CD4-positive, alpha-beta memory T cell (primary cell): ENCODE measurements around the gene DMRTB1. TPM values are rescaled to one million over a fixed set of nuclear protein-coding genes. Genes with fewer than 3 reads are reported as not detected.

Experiments
- CTCF ChIA-PET: fragments of 350-600 bp; sonication (Branson Sonifier 250); formaldehyde crosslinking; loops from one replicate; lab custom pipeline; 2021; ENCODE audit warnings: inconsistent platforms; ENCODE audit not compliant: partially characterized antibody; lab: Charles Lee
- POLR2A ChIA-PET: fragments of 350-600 bp; sonication (Branson Sonifier 250); formaldehyde crosslinking; loops from one replicate; lab custom pipeline; 2021; ENCODE audit not compliant: partially characterized antibody; lab: Charles Lee
- DNase-seq, 5 donors: peaks; one replicate each; pipeline versions ENCODE4 v3.0.0 to v3.0.0-alpha.2; 2020 to 2022; ENCODE audit warnings: mixed read lengths in 1 of 5
- H3K27ac ChIP-seq: one replicate; pipeline ENCODE4 v1.7.0; 2013; ENCODE audit warnings: low read depth, low read length
- H3K27me3 ChIP-seq: 2 replicates; pipeline ENCODE4 v1.7.0; 2013; ENCODE audit warnings: mild to moderate bottlenecking, low read length, moderate library complexity; ENCODE audit not compliant: insufficient read depth
- H3K36me3 ChIP-seq: 2 replicates; pipeline ENCODE4 v1.7.0; 2013; ENCODE audit warnings: mild to moderate bottlenecking, low read length, moderate library complexity; ENCODE audit not compliant: insufficient read depth
- H3K4me1 ChIP-seq: 2 replicates; pipeline ENCODE4 v1.7.0; 2013; ENCODE audit warnings: mild to moderate bottlenecking, low read length, moderate library complexity; ENCODE audit not compliant: insufficient read depth
- H3K4me3 ChIP-seq, 2 donors: one replicate each; pipeline ENCODE4 v1.7.0; 2013; ENCODE audit warnings: low read length in 2 of 2, mild to moderate bottlenecking in 1 of 2
- H3K9me3 ChIP-seq, 2 donors: one replicate each; pipeline ENCODE4 v1.7.0; 2013; ENCODE audit warnings: low read length in 2 of 2, control low read depth in 1 of 2; ENCODE audit not compliant: control insufficient read depth in 1 of 2
- H3K27ac Mint-ChIP-seq, 7 donors: one replicate each; pipeline ENCODE4 v1.8.0; 2020 to 2021; ENCODE audit warnings: mixed read lengths in 7 of 7, mild to moderate bottlenecking in 6 of 7, inconsistent platforms in 3 of 7, moderate library complexity in 3 of 7
- H3K27me3 Mint-ChIP-seq, 2 donors: one replicate each; pipeline ENCODE4 v1.8.0; 2020 to 2021; ENCODE audit warnings: mixed read lengths in 2 of 2
- H3K36me3 Mint-ChIP-seq, 2 donors: one replicate each; pipeline ENCODE4 v1.8.0; 2020 to 2021; ENCODE audit warnings: mixed read lengths in 2 of 2, inconsistent platforms in 1 of 2, mild to moderate bottlenecking in 1 of 2
- H3K4me1 Mint-ChIP-seq, 4 donors: one replicate each; pipeline ENCODE4 v1.8.0; 2020 to 2021; ENCODE audit warnings: mixed read lengths in 4 of 4, mild to moderate bottlenecking in 1 of 4
- H3K4me3 Mint-ChIP-seq, 8 donors: one replicate each; pipeline ENCODE4 v1.8.0; 2020 to 2021; ENCODE audit warnings: mixed read lengths in 8 of 8, mild to moderate bottlenecking in 7 of 8, moderate library complexity in 6 of 8, inconsistent platforms in 3 of 8
- H3K9me3 Mint-ChIP-seq, 8 donors: one replicate each; pipeline ENCODE4 v1.8.0; 2020 to 2021; ENCODE audit warnings: mixed read lengths in 8 of 8, mild to moderate bottlenecking in 5 of 8, inconsistent platforms in 3 of 8, moderate library complexity in 1 of 8
- intact Hi-C: fragments of 100-400 bp; cut with micrococcal nuclease; formaldehyde crosslinking; loops from one replicate; pipeline ENCODE4 v1.15.1; 2023
- polyA plus RNA-seq, 2 donors: library from polyadenylated mRNA; unstranded; fragments of 300-500 nt; fragmentation: Illumina TruSeq; gene quantifications; one replicate each; pipeline ENCODE4 v1.2.3, GENCODE V29; 2021
- total RNA-seq, 2 experiments: library from RNA; stranded (reverse); gene quantifications; one replicate each; pipeline ENCODE4 v1.2.3, GENCODE V29; 2021

Gene DMRTB1
- total and polyA plus RNA-seq, 4 experiments from 2014 or later, result not detected

GRCh38 chr1:53510215-53510614 is 51.0 kb downstream of the DMRTB1 start:
- H3K36me3 ChIP-seq, result no peaks in the 10 kb centered on the region
- H3K9me3 Mint-ChIP-seq, result no peaks in the 10 kb centered on the region
- no peak overlapping the region for H3K27ac ChIP-seq
- H3K9me3 ChIP-seq, result no peaks in the 10 kb centered on the region
- no peaks in the 10 kb centered on the region for H3K4me1 Mint-ChIP-seq
- H3K4me3 ChIP-seq, result no peak overlapping the region
- peaks cover 0 to 2% of the 10 kb centered on the region in 2 donors for H3K27me3 Mint-ChIP-seq
- no peak overlapping the region for H3K27ac Mint-ChIP-seq
- no peaks in the 10 kb centered on the region for H3K4me1 ChIP-seq
- intact Hi-C loops, result no loop called here
- no peak for DNase-seq
- POLR2A ChIA-PET, result no interaction called here
- H3K27me3 ChIP-seq, result no peaks in the 10 kb centered on the region
- no peak overlapping the region for H3K4me3 Mint-ChIP-seq
- H3K36me3 Mint-ChIP-seq, result no peaks in the 10 kb centered on the region
- CTCF ChIA-PET, result no interaction called here

- H3K4me3 ChIP-seq, result no peak overlapping the region
- peaks cover 0 to 2% of the 10 kb centered on the region in 2 donors for H3K27me3 Mint-ChIP-seq
- no peaks in the 10 kb centered on the region for H3K9me3 Mint-ChIP-seq
- no peak overlapping the region for H3K27ac Mint-ChIP-seq
- ChIA-PET CTCF (interaction anchor here (1.5 kb wide), 1 partner anchor 27 kb away, joined by 3 read pairs; no protein-coding TSS in a partner anchor), POLR2A (no interaction called here)
- no peaks in the 10 kb centered on the region for H3K36me3 ChIP-seq
- no peaks in the 10 kb centered on the region for H3K4me1 ChIP-seq
- intact Hi-C loops, result no loop called here
- H3K4me1 Mint-ChIP-seq, result no peaks in the 10 kb centered on the region
- no peak overlapping the region for H3K27ac ChIP-seq
- DNase-seq, result no peak
- peak overlapping the region in 1 of 8 donors; percentile 66 for H3K4me3 Mint-ChIP-seq
- H3K27me3 ChIP-seq, result no peaks in the 10 kb centered on the region
- H3K36me3 Mint-ChIP-seq, result no peaks in the 10 kb centered on the region
- H3K9me3 ChIP-seq, result no peaks in the 10 kb centered on the region
These were observed 52.2 kb downstream of the DMRTB1 start for GRCh38 chr1:53511323-53511932.

- intact Hi-C loops, result no loop called here
- H3K27ac Mint-ChIP-seq, result no peak overlapping the region
These were observed 53.0 kb downstream of the DMRTB1 start for GRCh38 chr1:53511933-53512806.

GRCh38 chr1:53512807-53513755 is 53.9 kb downstream of the DMRTB1 start:
- intact Hi-C loops, result no loop called here
- Histone ChIP-seq H3K36me3 (no peaks in the 10 kb centered on the region), H3K9me3 (no peaks in the 10 kb centered on the region), H3K4me1 (no peaks in the 10 kb centered on the region), H3K27ac (no peak overlapping the region), H3K27me3 (no peaks in the 10 kb centered on the region), H3K4me3 (no peak overlapping the region)
- Mint-ChIP-seq H3K36me3 (no peaks in the 10 kb centered on the region), H3K4me3 (peak overlapping the region in 1 of 8 donors; percentile 73), H3K9me3 (no peaks in the 10 kb centered on the region), H3K27ac (no peak overlapping the region), H3K4me1 (no peaks in the 10 kb centered on the region), H3K27me3 (peaks cover 0 to 2% of the 10 kb centered on the region in 2 donors)
- ChIA-PET CTCF (no interaction called here), POLR2A (no interaction called here)
- DNase-seq, result no peak

More at GRCh38 chr1:53511933-53512806, 53.0 kb downstream of the DMRTB1 start:
- Mint-ChIP-seq H3K4me1 (no peaks in the 10 kb centered on the region), H3K27me3 (peaks cover 0 to 2% of the 10 kb centered on the region in 2 donors), H3K9me3 (no peaks in the 10 kb centered on the region), H3K4me3 (no peak overlapping the region), H3K36me3 (no peaks in the 10 kb centered on the region)
- H3K27me3 ChIP-seq, result no peaks in the 10 kb centered on the region
- POLR2A ChIA-PET, result no interaction called here
- no peak overlapping the region for H3K4me3 ChIP-seq
- CTCF ChIA-PET, result interaction anchor here (1.5 kb wide), 1 partner anchor 28 kb away, joined by 3 read pairs; no protein-coding TSS in a partner anchor
- H3K9me3 ChIP-seq, result no peaks in the 10 kb centered on the region
- no peaks in the 10 kb centered on the region for H3K36me3 ChIP-seq
- DNase-seq, result no peak
- no peaks in the 10 kb centered on the region for H3K4me1 ChIP-seq
- H3K27ac ChIP-seq, result no peak overlapping the region

GRCh38 chr1:53513846-53514245 is 54.6 kb downstream of the DMRTB1 start:
- no peak overlapping the region for H3K27ac Mint-ChIP-seq
- no peaks in the 10 kb centered on the region for H3K9me3 Mint-ChIP-seq
- Histone ChIP-seq H3K27me3 (no peaks in the 10 kb centered on the region), H3K4me3 (no peak overlapping the region), H3K4me1 (no peaks in the 10 kb centered on the region), H3K36me3 (no peaks in the 10 kb centered on the region), H3K27ac (no peak overlapping the region), H3K9me3 (no peaks in the 10 kb centered on the region)
- no peaks in the 10 kb centered on the region for H3K36me3 Mint-ChIP-seq
- POLR2A ChIA-PET, result no interaction called here
- DNase-seq, result no peak
- H3K4me3 Mint-ChIP-seq, result no peak overlapping the region
- CTCF ChIA-PET, result no interaction called here
- intact Hi-C loops, result no loop called here
- peaks cover 0 to 2% of the 10 kb centered on the region in 2 donors for H3K27me3 Mint-ChIP-seq
- H3K4me1 Mint-ChIP-seq, result no peaks in the 10 kb centered on the region

- Mint-ChIP-seq H3K9me3 (no peaks in the 10 kb centered on the region), H3K4me3 (no peak overlapping the region), H3K4me1 (no peaks in the 10 kb centered on the region), H3K27me3 (peaks cover 0 to 2% of the 10 kb centered on the region in 2 donors), H3K36me3 (no peaks in the 10 kb centered on the region), H3K27ac (peak overlapping the region in 1 of 7 donors; percentile 13)
- no peak for DNase-seq
- Histone ChIP-seq H3K36me3 (no peaks in the 10 kb centered on the region), H3K27me3 (no peaks in the 10 kb centered on the region), H3K27ac (no peak overlapping the region), H3K4me1 (no peaks in the 10 kb centered on the region), H3K9me3 (no peaks in the 10 kb centered on the region), H3K4me3 (no peak overlapping the region)
- intact Hi-C loops, result no loop called here
- ChIA-PET POLR2A (no interaction called here), CTCF (no interaction called here)
These were observed 55.2 kb downstream of the DMRTB1 start for GRCh38 chr1:53514436-53514835.
